HG03439 (cell line): Measurements from ENCODE around the gene KLHDC2.
"Not testable (repeated sequence)": the region's sequence is repeated elsewhere in the genome, so short reads cannot be mapped to it uniquely, and the experiment has no call there.

Experiments used
- ATAC-seq: cut with Tn5 transposase; IDR thresholded peaks from one replicate; pipeline ENCODE4 v1.9.1; 2021; ENCODE audit warnings: mild to moderate bottlenecking, moderate library complexity; ENCODE audit not compliant: unreplicated experiment

KLHDC2 gene

DNA sequence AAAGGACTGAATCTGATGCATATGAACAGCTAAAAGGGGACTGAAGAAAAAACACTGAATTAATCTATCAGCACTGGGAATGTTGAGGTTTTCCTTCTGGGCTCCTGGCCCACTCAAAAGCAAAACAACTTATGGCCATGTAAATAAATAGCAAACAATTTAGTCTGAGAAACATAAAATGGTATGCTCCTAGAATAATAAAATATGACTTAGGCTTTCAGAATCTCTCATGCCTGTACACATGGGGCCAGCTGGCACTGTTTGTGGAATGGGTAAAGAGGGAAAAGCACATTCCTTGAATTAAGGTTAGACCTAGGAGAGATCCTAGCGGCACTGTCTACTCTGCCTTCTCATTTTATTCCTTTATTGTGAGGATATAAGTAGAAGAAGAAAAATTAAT is 6.2 kb downstream of the KLHDC2 start:
- no peak for ATAC-seq

DNA sequence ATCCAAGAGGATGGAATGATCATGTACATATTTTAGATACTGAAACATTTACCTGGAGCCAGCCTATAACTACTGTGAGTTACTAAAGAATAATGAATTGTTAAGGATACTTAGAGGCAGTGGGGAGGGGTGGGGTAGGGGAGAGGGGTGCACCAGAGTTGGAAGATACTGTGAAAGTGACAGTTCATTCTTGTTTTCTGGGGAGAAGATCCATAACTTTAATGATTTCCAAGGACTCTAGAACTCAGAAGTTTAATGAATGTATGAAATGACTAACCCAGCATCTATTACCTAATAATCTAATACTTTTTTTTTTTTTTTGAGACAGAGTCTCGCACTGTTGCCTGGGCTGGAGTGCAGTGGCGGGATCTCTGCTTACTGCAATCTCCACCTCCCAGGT is 10.5 kb downstream of the KLHDC2 start:
- no peak for ATAC-seq

GRCh38 chr14:49781040-49781439 is 13.1 kb downstream of the KLHDC2 start:
- not testable (repeated sequence) for ATAC-seq

- ATAC-seq, result no peak
Observed at GRCh38 chr14:49783394-49784014, 15.6 kb downstream of the KLHDC2 start.

DNA sequence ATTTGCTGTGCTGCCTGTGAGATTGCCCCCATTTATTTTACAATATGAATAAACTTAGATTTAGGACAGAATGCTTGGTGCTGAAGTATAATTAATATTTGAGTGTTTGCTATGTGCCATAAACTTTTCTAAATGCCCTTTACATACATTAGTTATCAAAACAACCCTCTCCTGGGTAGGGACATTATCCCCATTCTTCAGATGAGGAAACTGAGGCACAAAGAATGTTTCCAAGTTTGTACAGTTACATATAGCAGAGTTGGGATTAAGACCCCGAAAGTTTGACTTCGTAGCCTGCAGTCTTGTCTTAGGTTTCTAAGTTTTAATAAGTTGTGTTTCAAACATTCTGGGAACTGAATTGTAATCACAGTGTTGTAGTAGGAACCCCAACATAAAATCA is 18.4 kb downstream of the KLHDC2 start:
- no peak for ATAC-seq

- ATAC-seq, result no peak
Observed at GRCh38 chr14:49792618-49793017, 24.7 kb downstream of the KLHDC2 start.

DNA sequence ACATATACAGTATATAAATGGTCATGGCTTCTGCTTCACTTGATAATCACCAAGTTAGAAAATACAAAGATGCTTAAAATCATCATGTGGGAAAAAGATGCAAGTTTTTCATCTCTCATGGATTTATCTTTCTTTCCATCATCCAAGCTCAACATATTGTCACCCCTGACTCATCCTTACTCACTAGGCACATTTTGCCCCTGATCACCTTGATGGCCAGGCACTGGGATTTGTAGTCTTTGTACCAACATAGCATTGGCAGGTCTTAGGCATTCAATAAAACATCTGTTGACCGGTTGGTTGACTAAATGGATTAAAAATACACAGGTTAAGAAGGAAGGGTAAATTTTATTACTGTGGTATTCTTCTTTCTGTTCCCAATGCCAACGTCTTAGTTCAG is 28.1 kb downstream of the KLHDC2 start:
- ATAC-seq, result no peak

- no peak for ATAC-seq
Observed at GRCh38 chr14:49808780-49809179, 40.8 kb downstream of the KLHDC2 start.

DNA sequence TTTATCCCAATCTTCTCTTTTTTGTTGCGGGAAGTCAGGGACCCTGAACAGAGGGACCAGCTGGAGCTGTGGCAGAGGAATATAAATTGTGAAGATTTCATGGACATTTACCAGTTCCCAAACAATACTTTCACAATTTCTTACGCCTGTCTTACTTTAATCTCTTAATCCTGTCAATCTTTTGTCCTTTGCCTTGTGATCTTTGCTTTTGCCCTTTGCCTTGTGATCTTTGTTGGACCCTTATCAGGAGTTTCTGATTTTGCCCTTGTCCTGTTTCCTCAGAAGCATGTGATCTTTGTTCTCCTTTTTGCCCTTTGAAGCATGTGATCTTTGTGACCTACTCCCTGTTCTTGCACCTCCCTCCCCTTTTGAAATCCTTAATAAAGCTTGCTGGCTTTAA is 48.2 kb downstream of the KLHDC2 start:
- ATAC-seq, result not testable (repeated sequence)

DNA sequence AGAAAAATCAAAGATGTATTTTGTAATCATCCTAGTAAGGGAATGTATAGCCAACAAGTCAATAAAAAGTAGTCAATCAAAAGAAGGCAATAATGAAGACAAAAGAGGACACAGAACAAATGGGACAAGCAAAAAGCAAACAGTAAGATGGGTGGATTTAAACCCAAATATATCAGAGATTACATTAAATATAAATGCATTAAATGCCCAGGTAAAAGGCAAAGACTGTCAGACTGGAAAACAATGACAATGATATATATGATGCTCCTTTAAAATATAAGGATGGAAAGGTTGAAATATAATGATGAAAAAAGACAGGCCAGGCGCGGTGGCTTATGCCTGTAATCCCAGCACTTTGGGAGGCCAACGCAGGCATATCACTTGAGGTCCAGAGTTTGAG is 48.9 kb downstream of the KLHDC2 start:
- ATAC-seq, result no peak

DNA sequence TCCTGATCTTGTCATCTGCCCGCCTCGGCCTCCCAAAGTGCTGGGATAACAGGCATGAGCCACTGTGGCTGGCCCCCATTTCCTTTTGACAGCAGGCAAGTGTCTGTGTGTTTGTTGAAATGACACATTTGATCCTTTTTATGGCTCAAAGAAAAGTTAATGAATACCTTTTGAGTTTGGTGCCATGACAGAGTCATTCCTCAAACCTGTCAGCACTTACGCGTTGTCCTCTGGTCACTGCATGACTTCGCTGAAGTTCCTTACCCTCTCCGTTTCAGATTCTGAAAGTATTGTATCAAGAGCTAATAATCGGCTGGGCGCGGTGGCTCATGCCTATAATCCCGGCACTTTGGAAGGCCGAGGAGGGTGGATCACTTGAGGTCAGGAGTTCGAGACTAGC is 52.2 kb downstream of the KLHDC2 start:
- no peak for ATAC-seq

GRCh38 chr14:49828640-49829039 is 60.7 kb downstream of the KLHDC2 start:
- ATAC-seq, result no peak
